Measurements from ENCODE around the gene ZFAND4.
"Not testable (repeated sequence)": the region's sequence is repeated elsewhere in the genome, so short reads cannot be mapped to it uniquely, and the experiment has no call there.

ZFAND4 gene

DNA sequence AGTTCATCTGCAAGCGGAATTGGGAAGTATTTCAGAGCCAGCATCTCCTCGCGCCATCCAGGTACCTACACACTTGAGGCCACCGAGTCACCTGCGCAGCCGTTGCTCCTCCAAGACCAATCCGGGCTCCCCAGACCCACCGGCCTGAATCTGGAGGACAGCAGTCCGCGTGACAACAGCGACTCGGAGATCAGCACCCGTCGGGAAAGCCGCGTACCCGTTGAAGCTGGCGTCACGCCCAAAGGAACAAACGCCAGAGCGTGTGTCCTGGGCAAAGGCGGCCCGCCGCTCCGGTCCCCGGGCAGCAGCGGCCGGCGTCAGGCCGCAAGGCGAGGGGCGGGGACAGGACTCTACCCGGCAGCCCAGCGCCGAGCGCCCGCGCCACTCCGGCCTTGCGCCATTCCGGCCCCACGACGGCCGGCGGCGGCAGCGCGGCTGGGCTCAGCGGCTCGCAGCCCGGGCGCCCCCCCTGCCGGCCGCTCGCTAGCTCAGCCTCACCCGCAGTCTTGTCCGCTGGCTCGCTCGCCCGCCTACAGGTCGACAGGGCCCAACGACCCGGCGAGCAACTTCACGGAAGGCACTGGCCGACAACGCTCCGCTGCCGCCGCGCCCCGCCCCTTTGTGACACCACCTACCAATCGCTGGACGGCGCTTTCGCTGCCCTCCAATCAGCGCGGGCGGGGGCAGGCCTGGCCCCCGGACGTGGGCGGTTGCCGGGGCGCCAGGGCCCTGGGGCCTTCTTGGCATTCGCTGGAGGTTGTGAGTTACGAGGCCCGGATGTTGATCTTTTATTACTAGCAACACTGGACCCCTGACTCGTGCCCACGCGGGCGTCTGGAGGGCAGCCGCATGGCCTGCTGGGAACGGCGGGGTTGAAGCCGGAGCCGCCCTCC lies at the start of gene ZFAND4:
TSS of gene ZFAND4 (minus strand) at position 592 of the 893 bp plus-strand sequence. CDS start 9,047 bp downstream, outside the sequence.
- no peaks in the 10 kb centered on the region for H3K27me3 Mint-ChIP-seq (ENCODE audit: low read depth)
- peak within 1 kb of the TSS; percentile 88 for H3K4me3 Mint-ChIP-seq
- H3K4me1 Mint-ChIP-seq (ENCODE audit: low read depth): peaks cover 25% of the 10 kb centered on the region
- H3K27ac Mint-ChIP-seq: peak within 1 kb of the TSS; percentile 93
- peaks cover 7% of the 10 kb centered on the region for H3K9me3 Mint-ChIP-seq
- peaks cover 10% of the 10 kb centered on the region for H3K36me3 Mint-ChIP-seq (ENCODE audit: low read depth)
- peak; percentile 95 for DNase-seq (ENCODE audit: low spot score)

DNA sequence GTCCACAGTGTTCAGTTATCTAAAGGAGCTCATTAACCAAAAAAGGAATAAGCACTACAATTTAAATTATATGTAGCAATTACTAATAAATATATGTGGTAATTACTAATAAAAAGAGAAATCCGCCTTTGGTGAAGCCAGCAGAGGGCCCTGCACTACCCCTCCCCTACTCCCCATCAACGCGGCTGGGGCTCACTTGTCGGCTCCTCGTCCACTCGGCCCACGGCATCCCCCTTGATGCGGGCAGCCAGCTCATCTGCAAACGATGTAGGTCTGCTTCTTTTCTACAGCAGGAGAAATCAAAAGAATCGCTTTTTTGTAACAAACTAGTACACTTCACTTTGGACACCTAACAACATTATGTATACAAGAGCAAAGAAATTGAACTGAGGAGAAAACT lies 48.9 kb upstream of the ZFAND4 start:
- H3K4me3 Mint-ChIP-seq; H3K9me3 Mint-ChIP-seq; H3K27me3 Mint-ChIP-seq (ENCODE audit: low read depth); H3K27ac Mint-ChIP-seq; DNase-seq (ENCODE audit: low spot score); H3K4me1 Mint-ChIP-seq (ENCODE audit: low read depth); H3K36me3 Mint-ChIP-seq (ENCODE audit: low read depth): not testable (repeated sequence)

DNA sequence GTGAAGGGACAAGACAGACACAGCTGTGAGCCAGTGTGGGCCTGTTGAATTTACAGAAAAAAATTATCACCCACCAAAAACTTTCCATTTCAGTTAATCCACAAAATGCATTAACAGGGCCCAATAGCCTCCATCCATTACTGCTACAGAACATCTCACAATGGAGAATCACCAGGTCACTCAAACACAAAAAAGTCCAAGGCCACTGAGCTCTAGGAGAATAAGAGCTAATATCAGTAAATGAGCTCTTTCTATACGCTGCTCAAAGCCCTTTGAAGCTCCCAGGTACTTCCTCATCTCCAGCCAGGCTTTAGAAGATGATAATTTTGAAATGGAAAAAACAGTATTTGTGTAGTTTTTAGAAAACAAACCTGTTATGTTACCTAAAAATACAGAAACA lies 45.1 kb upstream of the ZFAND4 start:
- not testable (repeated sequence) for DNase-seq (ENCODE audit: low spot score); H3K4me3 Mint-ChIP-seq; H3K27me3 Mint-ChIP-seq (ENCODE audit: low read depth); H3K27ac Mint-ChIP-seq; H3K36me3 Mint-ChIP-seq (ENCODE audit: low read depth); H3K9me3 Mint-ChIP-seq; H3K4me1 Mint-ChIP-seq (ENCODE audit: low read depth)

DNA sequence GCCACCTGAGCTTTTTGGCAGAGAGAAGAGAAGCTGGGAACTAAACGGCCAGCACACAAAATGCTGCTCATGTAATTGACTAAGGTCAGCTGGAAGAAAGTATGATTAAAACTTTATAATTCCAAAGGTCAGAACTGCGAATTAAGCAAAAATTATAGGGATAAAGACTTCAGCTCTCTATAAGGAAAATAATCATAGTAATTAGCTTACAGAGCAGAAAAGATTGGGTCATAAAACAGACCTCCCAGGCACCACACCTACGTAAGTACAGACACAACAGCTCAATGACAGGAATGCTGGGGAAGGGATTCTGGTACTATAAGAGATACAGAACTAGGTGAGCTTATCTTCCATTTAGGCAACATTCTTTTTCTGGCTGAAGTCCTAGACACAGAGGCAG lies 44.5 kb upstream of the ZFAND4 start:
- H3K36me3 Mint-ChIP-seq (ENCODE audit: low read depth); H3K9me3 Mint-ChIP-seq; H3K4me1 Mint-ChIP-seq (ENCODE audit: low read depth); H3K27ac Mint-ChIP-seq; H3K27me3 Mint-ChIP-seq (ENCODE audit: low read depth); H3K4me3 Mint-ChIP-seq; DNase-seq (ENCODE audit: low spot score): not testable (repeated sequence)

DNA sequence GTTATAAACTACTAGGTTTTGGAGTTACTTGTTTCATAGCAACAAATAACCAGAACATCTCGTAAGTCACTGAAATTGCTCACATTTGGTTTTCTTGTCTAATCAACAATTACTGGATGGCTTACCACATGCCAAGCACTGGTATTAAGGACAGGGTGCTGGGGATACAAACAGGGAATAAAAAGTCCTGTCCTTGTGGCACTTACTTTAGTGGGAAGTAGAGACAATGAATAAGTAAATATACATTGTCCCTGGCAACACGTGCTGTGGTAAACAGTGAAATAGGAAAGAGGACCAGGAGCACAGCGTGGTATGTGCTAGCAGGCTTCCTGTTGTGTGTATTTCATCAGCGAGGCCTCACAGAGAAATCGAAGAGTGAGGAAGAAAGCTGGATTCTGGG lies 38.7 kb upstream of the ZFAND4 start:
- not testable (repeated sequence) for H3K36me3 Mint-ChIP-seq (ENCODE audit: low read depth); H3K4me1 Mint-ChIP-seq (ENCODE audit: low read depth); H3K4me3 Mint-ChIP-seq; H3K27me3 Mint-ChIP-seq (ENCODE audit: low read depth); DNase-seq (ENCODE audit: low spot score); H3K9me3 Mint-ChIP-seq; H3K27ac Mint-ChIP-seq

DNA sequence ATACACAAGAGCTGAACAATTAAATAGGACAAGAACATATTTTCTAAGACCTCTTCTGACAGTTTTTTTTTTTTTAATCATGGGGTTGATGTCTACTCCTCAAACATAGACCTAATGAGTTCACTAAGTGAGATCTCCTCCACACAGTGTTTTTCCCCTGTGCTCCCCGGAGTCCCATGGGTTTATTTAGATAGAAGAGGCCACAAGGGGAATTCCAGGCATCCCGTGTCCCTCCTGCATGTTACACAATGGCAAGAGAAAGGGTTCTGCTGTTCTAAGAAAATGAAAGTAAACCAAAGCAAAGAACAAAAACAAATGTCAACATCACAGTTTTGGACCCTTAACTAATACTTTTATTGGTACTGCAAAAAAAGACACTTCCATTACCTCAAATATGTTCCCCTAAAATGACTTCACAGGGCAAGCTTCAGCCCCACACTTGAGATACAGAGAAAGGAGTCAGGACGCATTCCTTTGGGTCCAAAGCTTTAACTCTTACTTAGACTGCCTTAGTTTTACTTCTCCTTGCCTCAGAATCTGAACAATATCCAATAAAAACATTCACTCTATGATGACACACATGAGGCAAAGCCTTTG lies 37.7 kb upstream of the ZFAND4 start:
- not testable (repeated sequence) for H3K27me3 Mint-ChIP-seq (ENCODE audit: low read depth); DNase-seq (ENCODE audit: low spot score); H3K4me1 Mint-ChIP-seq (ENCODE audit: low read depth); H3K9me3 Mint-ChIP-seq; H3K36me3 Mint-ChIP-seq (ENCODE audit: low read depth); H3K4me3 Mint-ChIP-seq
- H3K27ac Mint-ChIP-seq: peak overlapping the region; percentile 55

DNA sequence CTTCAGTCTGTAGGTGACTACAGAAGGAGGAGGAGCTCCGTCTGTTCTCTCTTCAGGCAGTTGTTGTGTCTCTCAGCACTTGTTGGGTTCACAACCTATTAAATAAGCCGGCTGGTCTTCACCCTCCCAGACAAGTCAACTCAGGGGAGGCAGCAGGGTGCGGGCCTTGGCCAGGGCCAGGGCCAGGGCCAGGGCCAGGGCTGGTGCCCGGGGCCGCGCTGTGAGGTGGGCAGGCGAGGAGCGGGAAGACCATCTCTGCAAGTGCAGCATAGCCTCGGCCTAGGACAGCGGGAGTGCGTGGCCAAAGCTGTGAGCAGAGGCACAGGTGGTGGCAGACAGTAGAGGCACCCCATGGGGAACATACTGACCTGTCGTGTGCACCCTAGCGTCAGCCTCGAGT lies 5.9 kb upstream of the ZFAND4 start:
- DNase-seq (ENCODE audit: low spot score); H3K27me3 Mint-ChIP-seq (ENCODE audit: low read depth); H3K36me3 Mint-ChIP-seq (ENCODE audit: low read depth); H3K9me3 Mint-ChIP-seq; H3K4me1 Mint-ChIP-seq (ENCODE audit: low read depth); H3K4me3 Mint-ChIP-seq; H3K27ac Mint-ChIP-seq: not testable (repeated sequence)

DNA sequence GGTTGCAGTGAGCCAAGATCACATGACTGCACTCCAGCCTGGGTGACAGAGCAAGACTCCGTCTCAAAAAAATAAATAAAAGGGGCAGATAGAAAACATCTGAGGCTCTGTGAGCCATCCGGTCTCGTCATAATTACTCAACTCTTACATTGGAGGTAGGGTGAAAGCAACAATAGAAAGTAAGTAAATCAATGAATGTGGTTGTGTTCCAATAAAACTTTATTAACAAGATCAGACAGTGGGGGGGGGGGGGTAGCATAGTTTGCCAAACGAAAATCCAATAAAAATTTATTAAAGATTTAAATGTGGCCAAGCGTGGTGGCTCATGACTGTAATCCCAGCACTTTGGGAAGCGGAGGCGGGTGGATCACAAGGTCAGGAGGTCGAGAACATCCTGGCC lies 2.8 kb upstream of the ZFAND4 start:
- no peak for DNase-seq (ENCODE audit: low spot score)
- Mint-ChIP-seq H3K36me3 (ENCODE audit: low read depth) (peaks cover 6% of the 10 kb centered on the region), H3K27ac (no peak overlapping the region), H3K9me3 (peaks cover 7% of the 10 kb centered on the region), H3K27me3 (ENCODE audit: low read depth) (no peaks in the 10 kb centered on the region), H3K4me3 (no peak overlapping the region), H3K4me1 (ENCODE audit: low read depth) (peaks cover 18% of the 10 kb centered on the region)

DNA sequence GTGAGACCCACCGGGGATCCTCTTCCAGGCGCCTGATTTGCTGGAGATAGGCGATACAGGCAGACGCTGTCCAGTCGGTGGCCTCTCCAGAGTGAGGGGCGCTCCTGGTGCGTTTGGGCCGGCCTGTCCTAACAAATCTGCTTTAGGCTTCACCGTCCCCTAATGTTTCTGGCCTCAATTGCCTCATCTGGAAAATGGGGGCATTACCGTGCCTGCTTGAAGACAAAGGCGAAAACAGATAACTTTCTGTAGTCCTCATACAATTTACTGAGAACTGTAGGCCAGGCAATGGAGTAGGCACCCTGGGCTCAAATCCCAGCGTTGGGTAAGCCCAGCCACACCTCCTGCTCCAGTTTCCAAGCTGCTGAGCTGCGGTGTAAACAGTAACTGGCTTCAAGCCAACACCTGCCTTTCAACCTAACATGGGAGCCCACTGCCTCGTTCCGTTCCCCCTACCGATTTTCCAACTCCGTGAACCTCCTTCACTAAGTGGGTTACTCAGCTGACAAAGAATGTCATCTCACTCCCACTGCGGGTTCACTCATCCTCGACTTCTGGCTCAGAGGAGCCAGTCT lies 589 bp upstream of the ZFAND4 start:
- H3K36me3 Mint-ChIP-seq (ENCODE audit: low read depth): peaks cover 10% of the 10 kb centered on the region
- no peaks in the 10 kb centered on the region for H3K27me3 Mint-ChIP-seq (ENCODE audit: low read depth)
- H3K4me3 Mint-ChIP-seq: peak overlapping the region; percentile 66
- H3K9me3 Mint-ChIP-seq: peaks cover 7% of the 10 kb centered on the region
- H3K27ac Mint-ChIP-seq: peak overlapping the region; percentile 74
- DNase-seq (ENCODE audit: low spot score): no peak
- peaks cover 25% of the 10 kb centered on the region for H3K4me1 Mint-ChIP-seq (ENCODE audit: low read depth)

DNA sequence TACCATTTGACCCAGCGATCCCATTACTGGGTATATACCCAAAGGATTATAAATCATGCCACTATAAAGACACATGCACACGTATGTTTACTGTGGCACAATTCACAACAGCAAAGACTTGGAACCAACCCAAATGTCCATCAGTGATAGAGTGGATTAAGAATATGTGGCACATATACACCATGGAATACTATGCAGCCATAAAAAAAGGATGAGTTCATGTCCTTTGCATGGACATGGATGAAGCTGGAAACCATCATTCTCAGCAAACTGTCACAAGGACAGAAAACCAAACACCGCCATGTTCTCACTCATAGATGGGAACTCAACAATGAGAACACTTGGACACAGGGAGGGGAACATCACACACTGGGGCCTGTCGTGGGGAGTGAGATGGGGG lies 1.3 kb downstream of the ZFAND4 start:
- DNase-seq (ENCODE audit: low spot score); H3K9me3 Mint-ChIP-seq; H3K27me3 Mint-ChIP-seq (ENCODE audit: low read depth): not testable (repeated sequence)
- Mint-ChIP-seq H3K36me3 (ENCODE audit: low read depth) (peaks cover 12% of the 10 kb centered on the region), H3K4me3 (peak overlapping the region; percentile 88), H3K4me1 (ENCODE audit: low read depth) (peaks cover 27% of the 10 kb centered on the region), H3K27ac (peak overlapping the region; percentile 49)

DNA sequence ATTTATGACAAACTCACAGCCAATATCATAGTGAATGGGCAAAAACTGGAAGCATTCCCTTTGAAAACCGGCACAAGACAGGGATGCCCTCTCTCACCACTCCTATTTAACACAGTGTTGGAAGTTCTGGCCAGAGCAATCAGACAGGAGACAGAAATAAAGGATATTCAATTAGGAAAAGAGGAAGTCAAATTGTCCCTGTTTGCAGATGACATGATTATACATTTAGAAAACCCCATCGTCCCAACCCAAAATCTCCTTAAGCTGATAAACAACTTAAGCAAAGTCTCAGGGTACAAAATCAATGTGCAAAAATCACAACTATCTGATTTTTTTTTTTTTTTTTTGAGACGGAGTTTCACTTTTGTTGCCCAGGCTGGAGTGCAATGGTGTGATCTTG lies 2.7 kb downstream of the ZFAND4 start:
- not testable (repeated sequence) for H3K9me3 Mint-ChIP-seq; H3K27me3 Mint-ChIP-seq (ENCODE audit: low read depth); H3K27ac Mint-ChIP-seq; DNase-seq (ENCODE audit: low spot score)
- peaks cover 14% of the 10 kb centered on the region for H3K36me3 Mint-ChIP-seq (ENCODE audit: low read depth)
- H3K4me3 Mint-ChIP-seq: peak overlapping the region; percentile 57
- peaks cover 27% of the 10 kb centered on the region for H3K4me1 Mint-ChIP-seq (ENCODE audit: low read depth)

DNA sequence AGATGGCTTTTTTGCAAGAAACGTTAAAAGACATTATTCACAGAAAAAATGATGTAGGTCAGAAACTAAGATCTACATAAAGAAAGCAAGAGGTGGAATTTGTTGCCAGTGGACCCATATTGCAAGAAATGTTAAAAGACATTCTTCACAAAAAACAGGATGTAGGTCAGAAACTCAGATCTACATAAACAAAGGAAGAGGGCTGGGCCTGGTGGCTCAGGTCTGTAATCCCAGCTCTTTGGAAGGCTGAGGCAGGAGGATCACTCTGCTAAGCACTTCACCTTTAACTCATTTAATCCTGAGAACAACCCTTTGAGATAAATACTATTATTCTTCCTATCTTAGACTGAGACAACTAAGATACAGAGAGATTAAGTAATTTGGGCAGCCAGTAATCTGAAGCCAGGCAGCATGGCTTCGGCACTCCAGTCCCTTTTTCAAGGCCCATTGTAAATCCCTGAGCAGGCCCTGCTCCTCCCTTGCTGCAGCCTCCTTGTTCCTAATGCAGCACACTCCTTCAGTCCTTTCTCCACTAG lies 11.6 kb downstream of the ZFAND4 start:
- Mint-ChIP-seq H3K27me3 (ENCODE audit: low read depth) (no peaks in the 10 kb centered on the region), H3K4me1 (ENCODE audit: low read depth) (peaks cover 24% of the 10 kb centered on the region), H3K4me3 (peak overlapping the region; percentile 10), H3K36me3 (ENCODE audit: low read depth) (peaks cover 55% of the 10 kb centered on the region), H3K27ac (peak overlapping the region; percentile 31), H3K9me3 (peaks cover 21% of the 10 kb centered on the region)
- no peak for DNase-seq (ENCODE audit: low spot score)

DNA sequence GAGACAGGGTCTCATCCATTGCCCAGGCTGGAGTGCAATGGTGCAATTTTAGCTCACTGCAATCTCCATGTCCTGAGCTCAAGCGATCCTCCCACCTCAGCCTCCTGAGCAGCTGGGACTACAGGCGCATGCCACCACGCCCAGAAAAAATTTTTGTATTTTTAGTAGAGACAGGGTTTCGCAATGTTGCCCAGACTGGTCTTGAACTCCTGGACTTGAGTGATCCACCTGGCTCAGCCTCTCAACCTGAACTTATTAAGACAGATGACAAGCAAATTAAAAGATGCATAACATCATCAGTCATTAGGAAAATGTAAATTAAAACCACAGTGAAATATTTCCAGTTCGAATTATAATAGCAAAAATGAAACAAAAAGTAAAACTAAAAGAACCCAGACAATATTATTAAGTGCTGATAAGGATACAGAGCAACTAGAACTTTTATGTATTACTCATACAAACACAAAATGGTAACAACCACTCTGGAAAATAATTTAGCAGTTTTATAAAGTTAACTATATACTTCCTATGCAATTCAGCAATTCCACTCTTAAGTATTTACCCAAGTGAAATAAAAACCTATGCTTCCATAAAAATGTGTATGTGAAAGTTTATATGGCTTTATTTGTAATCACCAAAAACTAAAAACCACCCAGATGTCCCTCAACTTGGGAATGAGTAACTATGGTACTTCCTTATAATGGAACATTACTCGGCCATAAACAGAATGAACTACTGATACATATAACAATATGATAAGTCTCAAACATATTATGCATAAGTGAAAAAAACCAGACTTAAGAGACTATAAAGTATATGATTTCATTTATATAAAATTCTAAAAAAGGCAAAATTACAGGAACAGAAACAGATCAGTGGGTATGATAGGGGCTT lies 15.3 kb downstream of the ZFAND4 start:
- Mint-ChIP-seq H3K36me3 (ENCODE audit: low read depth) (peaks cover 53% of the 10 kb centered on the region), H3K4me3 (no peak overlapping the region), H3K27me3 (ENCODE audit: low read depth) (no peaks in the 10 kb centered on the region), H3K4me1 (ENCODE audit: low read depth) (peaks cover 26% of the 10 kb centered on the region), H3K9me3 (peaks cover 21% of the 10 kb centered on the region), H3K27ac (peak overlapping the region; percentile 51)
- DNase-seq (ENCODE audit: low spot score): no peak
